ENCODE results near the gene SLC14A1. TPM values are rescaled to one million over a fixed set of nuclear protein-coding genes. Genes with fewer than 3 reads are reported as not detected.

SLC14A1 gene
- total and polyA plus RNA-seq, 2 of the 8 experiments (the other 6 are each of a cell fraction or from before 2014, with no cell fraction given): 0.18 TPM; not detected in 1

DNA sequence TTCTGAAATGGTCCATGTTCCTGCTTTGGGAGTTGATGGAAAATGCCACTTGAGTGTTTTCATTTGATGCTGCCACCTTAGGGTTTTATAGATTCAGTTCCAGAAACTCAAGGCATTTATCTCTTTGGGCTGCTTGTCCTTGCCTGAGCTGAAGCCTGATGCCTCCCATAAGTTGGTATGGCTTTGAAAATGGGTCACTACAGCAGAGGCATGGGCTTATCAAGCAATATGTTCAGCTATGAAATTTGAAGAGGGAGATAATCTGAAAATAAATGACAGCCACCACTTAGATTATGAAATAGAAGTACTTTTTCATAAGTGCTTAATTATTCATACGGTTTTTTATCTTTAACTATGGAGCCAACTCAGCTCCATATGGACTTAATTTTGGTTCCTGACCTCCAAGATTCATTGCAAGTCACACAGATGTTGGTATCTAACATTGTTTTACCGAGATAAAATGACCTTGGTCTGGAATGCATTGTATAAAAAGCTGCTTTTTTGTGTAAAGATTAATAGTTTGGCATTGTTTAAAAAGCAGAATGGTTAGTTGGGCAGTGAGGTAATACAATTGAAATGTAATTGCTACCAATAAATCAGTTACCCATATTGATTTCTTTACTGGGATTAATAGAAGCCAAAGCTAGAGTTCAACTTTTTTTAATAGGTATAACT lies 4.5 kb downstream of the SLC14A1 start:
- no peak overlapping the region for H3K14ac ChIP-seq (ENCODE audit: insufficient read length)
- H3K27me3 ChIP-seq (replicated peaks in 1 of 4; ENCODE audit: control insufficient read depth in 3 of 4, extremely low read depth in 1 of 4, insufficient read depth in 3 of 4, low read length in 3 of 4): no peaks in the 10 kb centered on the region
- H4K20me1 ChIP-seq (replicated peaks in 1 of 2; ENCODE audit: control insufficient read depth in 1 of 2, insufficient read depth in 2 of 2, low read length in 2 of 2): no peaks in the 10 kb centered on the region
- no peaks in the 10 kb centered on the region; a peak in 1 of 8 replicates for H3K36me3 ChIP-seq (ENCODE audit: control insufficient read depth in 2 of 4, insufficient read depth in 4 of 4, low read length in 3 of 4)
- no peak overlapping the region for H4K5ac ChIP-seq (ENCODE audit: insufficient read length, low read depth, low read length)
- H3K4me2 ChIP-seq (ENCODE audit: insufficient read depth in 1 of 2, low read depth in 2 of 2, low read length in 2 of 2): no peak overlapping the region
- H2BK12ac ChIP-seq (ENCODE audit: low read depth, low read length): no peak overlapping the region
- H3K4me1 ChIP-seq (replicated peaks in 1 of 4; ENCODE audit: control insufficient read depth in 3 of 4, insufficient read depth in 4 of 4, low read length in 3 of 4): peaks cover 0 to 4% (median 0%) of the 10 kb centered on the region in 4 experiments; a peak in 1 of 7 replicates
- H3K56ac ChIP-seq (replicated peaks; ENCODE audit: insufficient read length, low read depth, low read length): no peak overlapping the region
- no peak overlapping the region for H3K9ac ChIP-seq (replicated peaks in 1 of 4; ENCODE audit: extremely low read depth in 1 of 4, low read depth in 3 of 4, low read length in 3 of 4)
- H3K79me1 ChIP-seq (ENCODE audit: low read depth, low read length): no peaks in the 10 kb centered on the region
- FAIRE-seq (peak; percentile 32), DNase-seq (ENCODE audit: low read depth in 1 of 2, low spot score in 2 of 2) (no peak)
- H3K4me3 ChIP-seq (ENCODE audit: extremely low read depth in 1 of 4, insufficient read depth in 2 of 4, low read depth in 3 of 4, low read length in 4 of 4): no peak overlapping the region
- no peak overlapping the region for H2AFZ ChIP-seq (ENCODE audit: low read length)
- H4K8ac ChIP-seq (ENCODE audit: extremely low read depth, insufficient read depth, low read length): no peak overlapping the region
- H3K18ac ChIP-seq (ENCODE audit: extremely low read depth, low read length): no peak overlapping the region
- H2BK5ac ChIP-seq (ENCODE audit: low read depth, low read length): no peak overlapping the region
- CTCF ChIA-PET (ENCODE audit: partially characterized antibody): interaction anchor here (0.7 to 15.7 kb wide), 14 partner anchors 7 to 152 kb away, joined by 3 to 143 read pairs (median 4); partner anchors contain the start of gene SLC14A1
- H2BK15ac ChIP-seq (ENCODE audit: low read length): no peak overlapping the region
- H3K4ac ChIP-seq (replicated peaks; ENCODE audit: insufficient read length, low read depth, low read length): no peak overlapping the region
- H4K91ac ChIP-seq (replicated peaks; ENCODE audit: insufficient read length, low read length): no peak overlapping the region
- POLR2A ChIA-PET (ENCODE audit: partially characterized antibody): no interaction called here
- no peak overlapping the region for H2BK20ac ChIP-seq (ENCODE audit: low read length)
- no peak overlapping the region for H2BK120ac ChIP-seq (replicated peaks; ENCODE audit: low read depth, low read length)
- no peak overlapping the region for H2AK5ac ChIP-seq (ENCODE audit: low read depth, low read length)
- H3K23ac ChIP-seq (ENCODE audit: insufficient read length): no peak overlapping the region
- no peaks in the 10 kb centered on the region for H3K23me2 ChIP-seq (ENCODE audit: low read depth, low read length)
- no peaks in the 10 kb centered on the region for H3K79me2 ChIP-seq (ENCODE audit: control insufficient read depth in 1 of 2, insufficient read depth in 2 of 2, low read length in 2 of 2)
- H3K9me3 ChIP-seq (ENCODE audit: insufficient read depth in 2 of 2, low read depth in 1 of 2, low read length in 1 of 2): no peaks in the 10 kb centered on the region
- no peak overlapping the region for H3K27ac ChIP-seq (ENCODE audit: low read depth, low read length)
- WGBS, 2 experiments (ENCODE audit: extremely low coverage in 1 of 2, insufficient coverage in 1 of 2, insufficient read length in 1 of 2, insufficient replicate concordance in 2 of 2, low coverage in 1 of 2, low lambda C conversion rate in 2 of 2, missing lambda C conversion rate in 1 of 2): 92% methylated on average over 2 of the region's 2 CpGs; no CpG with 5 or more reads in 1 of the 2 experiments
- TF ChIP-seq POLR2A (IDR thresholded peaks at IDR 0.05; ENCODE audit: control extremely low read depth in 1 of 2, low read depth in 2 of 2, low read length in 2 of 2) (no peak), BACH1 (IDR thresholded peaks at IDR 0.05; ENCODE audit: low read length) (no peak), NANOG (IDR thresholded peaks at IDR 0.05; ENCODE audit: insufficient read depth, low read depth, low read length, poor library complexity, severe bottlenecking) (no peak), NRF1 (IDR thresholded peaks at IDR 0.05; ENCODE audit: low read depth, low read length) (no peak), BRCA1 (IDR thresholded peaks at IDR 0.05; ENCODE audit: low read depth, low read length) (no peak), RXRA (IDR thresholded peaks at IDR 0.05; ENCODE audit: insufficient read depth, low read depth, low read length) (no peak), EP300 (IDR thresholded peaks at IDR 0.05; ENCODE audit: borderline replicate concordance in 1 of 2, low read depth in 2 of 2, low read length in 2 of 2) (no peak)
